HG03095 (cell line): Measurements from ENCODE around the gene BABAM2.
"Not testable (repeated sequence)": the region's sequence is repeated elsewhere in the genome, so short reads cannot be mapped to it uniquely, and the experiment has no call there.

ENCODE experiments used
- ATAC-seq: cut with Tn5 transposase; IDR thresholded peaks from one replicate; pipeline ENCODE4 v1.9.1; 2021; ENCODE audit warnings: moderate library complexity; ENCODE audit not compliant: unreplicated experiment

BABAM2 gene

GRCh38 chr2:27940982-27941381, 50.5 kb downstream of the BABAM2 start:
- no peak for ATAC-seq

DNA sequence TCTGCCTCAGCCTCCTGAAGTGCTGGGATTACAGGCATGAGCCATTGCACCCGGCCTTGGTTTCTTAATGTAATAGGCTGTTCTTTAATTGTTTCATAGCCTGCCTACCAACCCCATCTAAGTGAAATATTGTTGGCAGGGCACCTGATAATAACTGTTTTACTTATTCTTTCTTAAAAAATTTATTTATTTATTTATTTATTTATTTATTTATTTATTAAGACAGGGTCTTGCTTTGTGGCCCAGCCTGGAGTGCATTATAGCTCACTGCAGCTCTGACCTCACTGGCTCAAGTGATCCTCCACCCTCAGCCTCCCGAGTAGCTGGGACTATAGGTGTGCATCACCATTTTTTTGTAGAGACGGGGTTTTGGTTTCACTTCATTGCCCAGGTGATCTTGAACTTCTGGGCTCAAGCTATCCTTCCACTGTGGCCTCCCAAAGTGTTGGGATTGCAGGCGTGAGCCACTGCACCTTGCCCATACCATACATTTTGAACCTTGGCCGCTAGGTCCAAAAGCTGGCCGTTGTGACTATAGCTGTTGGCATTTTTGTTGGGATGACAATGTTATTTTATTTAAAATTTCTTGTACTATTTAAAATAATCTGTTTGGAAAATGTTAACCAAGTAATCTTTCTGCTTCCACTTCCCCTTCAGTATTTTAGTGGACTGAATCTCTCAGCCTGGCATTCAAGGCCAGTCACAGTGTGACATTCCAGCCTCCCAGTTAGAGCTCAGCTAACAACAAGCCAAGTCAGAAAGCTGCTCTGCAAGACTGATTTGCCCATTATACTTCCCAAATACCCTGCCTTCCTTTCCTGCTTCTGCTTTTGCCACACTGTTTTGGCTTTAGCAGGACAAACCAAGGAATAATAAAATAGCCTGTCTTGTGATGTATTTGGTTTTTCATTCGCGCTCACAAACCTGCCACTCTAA, 52.4 kb downstream of the BABAM2 start:
- no peak for ATAC-seq

DNA sequence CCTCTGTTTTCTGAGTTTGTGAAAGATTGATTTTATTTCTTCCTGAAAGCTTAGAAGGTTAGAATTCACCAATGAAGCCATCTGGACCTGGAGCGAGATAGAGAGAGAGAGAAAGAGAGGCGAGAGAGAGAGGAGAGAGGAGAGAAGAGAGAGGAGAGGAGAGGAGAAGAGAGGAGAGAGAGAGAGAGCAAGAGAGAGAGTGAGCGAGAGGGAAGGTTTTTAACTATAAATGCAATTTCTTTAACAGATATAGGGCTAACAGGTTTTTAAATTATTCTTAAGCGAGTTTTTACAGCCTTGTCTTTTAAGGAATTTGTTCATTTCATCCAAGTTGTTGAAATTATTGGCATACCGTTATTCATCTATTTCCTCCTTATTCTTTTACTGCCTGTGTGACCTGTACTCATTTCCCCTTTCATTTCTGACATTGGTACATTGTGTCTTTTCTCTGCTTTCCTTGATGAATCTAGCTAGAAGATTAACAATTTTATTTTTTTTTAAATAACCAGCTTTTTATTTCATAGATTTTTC, 56.1 kb downstream of the BABAM2 start:
- ATAC-seq = no peak

- ATAC-seq = no peak
Measured at GRCh38 chr2:27952070-27952469, 61.5 kb downstream of the BABAM2 start.

- no peak for ATAC-seq
Measured at GRCh38 chr2:27953077-27953476, 62.5 kb downstream of the BABAM2 start.

- no peak for ATAC-seq
Measured at GRCh38 chr2:27954221-27954673, 63.7 kb downstream of the BABAM2 start.

- no peak for ATAC-seq
Measured at GRCh38 chr2:27954771-27955383, 64.3 kb downstream of the BABAM2 start.

GRCh38 chr2:27955384-27956161, 65.0 kb downstream of the BABAM2 start:
- no peak for ATAC-seq

DNA sequence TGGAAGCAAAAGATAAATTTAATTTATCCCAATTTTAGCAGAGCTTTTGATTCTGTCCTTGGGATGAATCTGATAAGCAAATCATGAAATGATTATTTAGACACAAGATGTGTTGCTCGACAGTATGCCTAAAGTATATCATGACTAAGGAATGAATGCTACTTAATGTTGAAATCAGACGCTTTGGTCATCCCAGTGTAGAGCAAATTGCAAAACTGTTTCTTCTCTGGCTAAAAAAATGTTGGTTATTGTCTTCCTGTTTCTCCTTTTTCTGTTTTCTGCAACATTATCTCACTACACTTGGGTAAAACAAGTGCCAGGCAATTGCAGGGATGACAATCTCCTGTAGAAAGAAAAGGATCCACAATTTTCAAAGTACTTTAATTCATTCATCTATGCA, 66.4 kb downstream of the BABAM2 start:
- no peak for ATAC-seq

DNA sequence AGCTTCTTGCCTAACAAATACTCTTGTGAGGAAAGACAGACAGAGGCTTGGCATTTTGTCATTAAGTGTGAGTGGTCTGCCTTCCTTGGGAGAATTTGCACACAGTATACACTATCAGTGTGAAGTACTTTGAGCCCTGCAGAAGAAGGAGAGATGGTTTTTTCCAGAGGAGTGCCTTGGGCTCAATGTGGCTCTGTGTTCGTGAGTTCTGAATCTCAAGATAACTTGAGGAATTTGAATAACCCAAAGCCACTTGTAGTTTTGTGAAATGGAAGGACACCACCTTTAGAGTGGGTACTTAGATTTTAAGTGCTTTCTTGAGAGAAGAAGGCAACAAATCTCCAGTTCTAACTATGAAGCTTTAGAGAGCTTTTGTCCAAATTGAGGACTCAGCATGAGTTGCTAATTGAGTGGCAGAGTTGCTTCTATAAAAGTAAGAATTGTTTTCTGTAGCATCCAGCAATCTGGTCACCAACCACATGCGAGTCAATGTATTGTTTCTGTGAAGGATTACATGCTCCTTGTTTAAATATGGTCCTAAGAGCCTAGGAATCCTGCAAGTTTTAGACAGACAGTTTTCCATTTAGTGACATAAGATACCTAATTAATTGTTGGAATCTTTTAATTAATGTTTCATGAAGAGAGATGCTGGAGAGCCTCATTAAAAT, 68.3 kb downstream of the BABAM2 start:
- no peak for ATAC-seq

DNA sequence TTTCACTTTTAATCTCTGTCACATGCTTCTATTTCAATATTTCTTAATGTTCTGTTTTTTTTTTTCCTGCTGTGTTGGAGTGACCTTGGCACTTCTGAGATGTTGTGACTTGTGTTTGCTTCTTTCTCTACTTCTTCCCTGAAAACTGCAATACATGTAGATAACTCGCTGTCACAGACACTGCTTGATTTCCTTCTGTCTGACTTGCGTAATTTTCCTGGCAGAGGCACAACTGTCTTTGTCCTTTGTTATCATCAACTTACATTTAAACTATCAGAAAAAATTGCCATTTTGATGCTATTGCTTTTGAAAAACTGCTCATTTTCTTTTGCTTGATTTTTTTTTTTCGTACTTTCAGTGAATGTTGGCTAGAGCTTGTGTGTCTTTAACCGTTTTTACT, 69.0 kb downstream of the BABAM2 start:
- ATAC-seq = no peak

DNA sequence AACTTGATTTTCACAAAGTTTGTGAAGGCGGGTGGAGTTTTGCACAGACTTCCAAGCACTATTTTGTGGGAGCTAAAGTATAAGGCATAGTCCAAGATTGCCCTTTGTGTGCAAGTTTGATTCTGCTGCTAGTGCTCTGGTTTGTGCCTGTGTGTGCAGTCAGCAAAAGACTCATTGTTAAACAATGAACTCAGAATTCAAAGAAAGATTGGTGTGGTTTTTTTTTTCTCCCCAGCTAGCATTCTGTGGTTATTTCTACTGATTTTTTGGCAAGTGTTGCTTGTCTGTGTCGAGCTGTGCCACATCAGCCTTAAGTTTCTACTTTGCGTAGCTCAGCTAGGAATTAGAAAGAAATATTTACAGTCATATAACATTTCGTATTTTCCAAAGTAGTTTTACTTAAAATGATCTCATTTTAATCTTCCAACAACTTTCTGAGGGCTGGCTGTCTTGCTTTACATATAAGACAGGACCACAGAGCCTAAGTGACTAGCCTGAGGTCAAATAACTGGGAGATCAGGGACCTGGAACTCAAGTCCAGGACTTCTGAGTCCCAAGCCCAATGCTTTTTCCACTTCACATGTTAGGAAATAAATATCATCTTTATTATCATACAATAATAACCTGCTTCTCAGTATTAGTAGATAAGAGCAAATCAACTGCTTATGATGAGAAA, 69.8 kb downstream of the BABAM2 start:
- ATAC-seq = no peak

DNA sequence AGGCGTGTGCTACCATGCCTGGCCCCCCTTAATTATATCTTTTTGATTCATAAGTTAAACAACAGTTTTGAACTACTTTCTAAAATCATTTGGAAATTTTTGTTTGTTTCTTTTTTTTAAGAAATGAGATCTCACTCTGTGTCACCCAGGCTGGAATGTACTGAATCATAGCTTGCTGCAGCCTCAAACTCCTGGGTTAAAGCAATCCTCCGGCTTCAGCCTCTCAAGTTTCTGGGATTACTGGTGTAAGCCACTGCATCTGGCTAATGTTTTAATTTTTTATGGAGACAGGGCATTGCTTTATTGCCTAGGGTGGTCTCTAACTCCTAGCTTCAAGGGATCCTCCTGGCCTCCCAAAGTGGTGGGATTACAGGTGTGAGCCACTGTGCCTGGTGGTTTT, 71.5 kb downstream of the BABAM2 start:
- ATAC-seq = no peak

GRCh38 chr2:27963472-27963871, 72.9 kb downstream of the BABAM2 start:
- no peak for ATAC-seq

DNA sequence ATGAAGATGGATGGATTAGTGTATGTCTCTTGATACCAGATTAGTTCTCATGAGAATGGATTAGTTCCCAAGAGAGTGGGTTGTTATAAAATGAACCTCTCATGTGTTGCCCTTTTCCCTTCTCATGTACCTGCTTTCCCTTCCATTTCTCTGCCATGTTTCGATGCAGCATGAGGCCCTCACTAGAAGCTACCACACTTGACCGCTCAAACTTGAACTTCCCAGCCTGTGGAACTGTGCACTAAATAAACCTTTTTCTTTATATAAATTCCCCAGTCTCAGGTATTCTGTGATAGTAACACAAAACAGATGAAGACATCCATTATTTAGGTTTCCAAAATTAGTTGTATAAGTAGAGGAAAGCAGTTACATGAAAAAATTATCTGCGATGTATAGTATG, 73.5 kb downstream of the BABAM2 start:
- no peak for ATAC-seq

DNA sequence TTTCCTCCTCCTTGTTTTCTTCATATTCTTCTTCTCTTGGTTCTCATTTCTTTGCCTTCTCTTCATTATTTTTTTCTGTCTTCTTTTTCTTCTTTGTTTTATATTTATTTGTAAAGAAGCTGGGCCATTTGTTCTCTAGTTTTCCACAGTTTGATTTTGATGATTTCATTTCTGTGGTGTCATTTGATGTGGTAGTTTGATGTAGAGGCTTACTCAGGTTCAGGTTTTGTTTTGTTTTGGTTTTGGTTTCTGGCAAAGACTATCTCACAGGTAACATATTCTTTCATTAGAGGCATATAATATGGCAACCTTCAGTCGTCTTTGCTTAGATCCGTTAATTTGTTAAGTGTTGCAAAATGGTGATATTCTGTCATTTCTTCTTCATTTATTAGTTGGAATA, 75.3 kb downstream of the BABAM2 start:
- ATAC-seq = no peak

DNA sequence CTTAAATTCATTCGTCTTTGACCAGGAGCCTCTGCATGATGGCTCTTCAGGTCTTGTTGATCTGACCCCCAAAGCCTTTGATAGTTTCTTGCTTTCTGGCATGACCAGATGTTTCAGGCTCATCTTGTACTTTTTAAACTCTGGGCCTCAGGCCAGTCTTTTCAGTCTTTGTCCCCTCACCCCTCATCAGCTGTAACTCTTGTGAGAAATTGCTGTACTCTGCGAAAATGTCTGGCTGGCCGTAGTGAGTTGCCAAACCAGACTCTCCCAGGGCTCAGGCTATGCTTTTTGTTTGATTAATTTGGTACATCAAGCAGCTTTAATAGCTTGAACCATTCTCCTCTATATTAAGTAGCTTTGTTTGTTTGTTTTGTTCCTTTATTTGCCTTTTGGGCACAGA, 75.9 kb downstream of the BABAM2 start:
- ATAC-seq = no peak

GRCh38 chr2:27967076-27967475, 76.5 kb downstream of the BABAM2 start:
- ATAC-seq = no peak

DNA sequence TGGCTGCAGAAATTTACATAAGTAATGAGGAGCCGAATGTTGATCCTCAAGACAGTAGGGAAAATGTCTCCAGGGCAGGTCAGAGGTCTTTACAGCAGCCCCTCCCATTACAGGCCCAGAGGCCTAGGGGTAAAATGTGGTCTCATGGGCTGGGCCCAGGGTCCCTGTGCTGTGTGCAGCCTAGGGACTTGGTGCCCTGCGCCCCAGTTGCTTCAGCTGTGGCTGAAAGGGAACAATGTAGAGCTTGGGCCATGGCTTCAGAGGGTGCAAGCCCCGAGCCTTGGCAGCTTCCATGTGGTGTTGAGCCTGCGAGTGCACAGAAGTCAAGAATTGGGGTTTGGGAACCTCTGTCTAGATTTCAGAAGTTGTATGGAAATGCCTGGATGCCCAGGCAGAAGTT, 77.5 kb downstream of the BABAM2 start:
- ATAC-seq = not testable (repeated sequence)

DNA sequence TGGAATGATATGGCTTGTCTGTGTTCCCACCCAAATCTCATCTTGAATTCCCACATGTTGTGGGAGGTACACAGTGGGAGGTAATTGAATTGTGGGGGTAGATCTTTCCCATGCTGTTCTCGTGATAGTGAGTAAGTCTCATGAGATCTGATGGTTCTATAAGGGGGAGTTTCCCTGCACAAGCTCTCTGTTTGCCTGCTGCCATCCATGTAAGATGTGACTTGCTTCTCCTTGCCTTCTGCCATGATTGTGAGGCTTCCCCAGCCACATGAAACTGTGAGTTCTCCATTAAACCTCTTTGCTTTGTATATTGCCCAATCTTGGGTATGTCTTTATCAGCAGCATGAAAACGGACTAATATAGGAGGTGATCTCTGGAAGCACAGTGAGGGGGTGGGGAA, 78.4 kb downstream of the BABAM2 start:
- ATAC-seq = not testable (repeated sequence)
